Gastroesophageal sphincter (tissue), 3 donors: ENCODE results near the gene RERG.

Source experiments
- CTCF ChIP-seq, 4 experiments: fragments of 200-600 bp in 2 of 4; fragments of 450-650 bp in 2 of 4; sonication (generic) in 1 of 4; IDR thresholded peaks; one replicate each; pipeline ENCODE4 v1.5.1; 2017 to 2019; ENCODE audit warnings: antibody characterized with exemption in 4 of 4, mild to moderate bottlenecking in 2 of 4, moderate library complexity in 2 of 4
- EP300 ChIP-seq: sonication (generic); formaldehyde crosslinking; IDR thresholded peaks from one replicate; pipeline ENCODE4 v1.6.1; 2017; ENCODE audit warnings: antibody characterized with exemption, mild to moderate bottlenecking

GRCh38 chr12:15234508-15234907 is 13.3 kb upstream of the RERG start:
- no peak for TF ChIP-seq CTCF (IDR thresholded peaks at IDR 0.05)
- TF ChIP-seq EP300 = no peak
